GM12873 (cell line): ENCODE results near the gene ESX1.

ENCODE experiments used
- CTCF ChIP-seq: IDR thresholded peaks from 2 replicates; pipeline ENCODE4 v1.5.1; 2012; ENCODE audit warnings: low read depth, mild to moderate bottlenecking, moderate library complexity, low read length, control low read depth; ENCODE audit not compliant: insufficient read depth; ENCODE audit errors: missing control alignments

Gene ESX1

GRCh38 chrX:104281564-104281963 is 26.8 kb upstream of the ESX1 start:
- TF ChIP-seq CTCF, result no peak

GRCh38 chrX:104280609-104281008 is 25.9 kb upstream of the ESX1 start:
- no peak for TF ChIP-seq CTCF

GRCh38 chrX:104270916-104271512 is 16.3 kb upstream of the ESX1 start:
- TF ChIP-seq CTCF, result peak; percentile 72

GRCh38 chrX:104270212-104270611 is 15.5 kb upstream of the ESX1 start:
- TF ChIP-seq CTCF, result peak; percentile 9

GRCh38 chrX:104255465-104255864 is 732 bp upstream of the ESX1 start:
- TF ChIP-seq CTCF, result no peak

GRCh38 chrX:104253567-104254441 is 929 bp downstream of the ESX1 start:
- no peak for TF ChIP-seq CTCF

GRCh38 chrX:104250470-104250869 is 4.3 kb downstream of the ESX1 start:
- TF ChIP-seq CTCF, result no peak
